B cell (primary cell): ENCODE results near the gene FAM53A. TPM values are rescaled to one million over a fixed set of nuclear protein-coding genes. Genes with fewer than 3 reads are reported as not detected.

Experiments
- ATAC-seq: fragments of 200-7000 bp; cut with Tn5 transposase; one replicate; pipeline ENCODE4 v1.10.0; 2021; ENCODE audit warnings: low read depth, mild to moderate bottlenecking, moderate number of reproducible peaks, moderate library complexity
- CTCF ChIA-PET: fragments of 350-600 bp; sonication (Branson Sonifier 250); formaldehyde crosslinking; loops from one replicate; lab custom pipeline; 2021; ENCODE audit warnings: antibody characterized with exemption, inconsistent platforms; lab: Charles Lee
- POLR2A ChIA-PET: fragments of 350-600 bp; sonication (Branson Sonifier 250); formaldehyde crosslinking; loops from one replicate; lab custom pipeline; 2021; ENCODE audit warnings: antibody characterized with exemption; lab: Charles Lee
- DNase-seq: peaks from one replicate; pipeline ENCODE4 v3.0.0; 2013
- H2AFZ ChIP-seq: 2 replicates; pipeline ENCODE4 v1.6.1; 2012; ENCODE audit warnings: mild to moderate bottlenecking, low read depth, low read length; ENCODE audit not compliant: insufficient read depth, poor library complexity, severe bottlenecking
- H3K27ac ChIP-seq, 2 donors: 1 replicate in 1 of 2; 2 replicates in 1 of 2; pipeline ENCODE4 v1.5.1; 2012 to 2013; ENCODE audit warnings: low read length in 2 of 2, mild to moderate bottlenecking in 2 of 2, moderate library complexity in 1 of 2
- H3K27me3 ChIP-seq, 4 experiments: fragments of 200-600 bp in 1 of 4; sonication (generic) in 1 of 4; replicated peaks in 1 of 4; 1 replicate in 2 of 4; 2 replicates in 2 of 4; pipeline versions ENCODE4 v1.6.1 to v1.7.0; 2013 to 2016; ENCODE audit warnings: low read length in 3 of 4, mild to moderate bottlenecking in 2 of 4, mixed read lengths in 1 of 4, moderate library complexity in 1 of 4; ENCODE audit not compliant: insufficient read depth in 4 of 4, control insufficient read depth in 3 of 4; ENCODE audit errors: control extremely low read depth in 1 of 4
- H3K36me3 ChIP-seq, 2 experiments: replicated peaks in 1 of 2; 1 replicate in 1 of 2; 2 replicates in 1 of 2; pipeline versions ENCODE4 v1.6.1 to v1.7.1; 2013; ENCODE audit warnings: low read length in 1 of 2; ENCODE audit not compliant: insufficient read depth in 2 of 2, control insufficient read depth in 1 of 2; ENCODE audit errors: control extremely low read depth in 1 of 2, extremely low read depth in 1 of 2
- H3K4me1 ChIP-seq, 2 donors: fragments of 200-600 bp in 1 of 2; sonication (generic) in 1 of 2; 1 replicate in 1 of 2; 2 replicates in 1 of 2; pipeline versions ENCODE4 v1.5.1 to v1.6.1; 2013 to 2017; ENCODE audit warnings: low read length in 2 of 2; ENCODE audit not compliant: control insufficient read depth in 2 of 2, insufficient read depth in 2 of 2
- H3K4me2 ChIP-seq: replicated peaks from 2 replicates; pipeline ENCODE3; 2012; ENCODE audit warnings: mild to moderate bottlenecking, low read depth, low read length; ENCODE audit not compliant: poor library complexity, severe bottlenecking
- H3K4me3 ChIP-seq, 5 experiments: fragments of 200-600 bp in 1 of 5; sonication (generic) in 1 of 5; 1 replicate in 3 of 5; 2 replicates in 2 of 5; pipeline versions ENCODE4 v1.5.1 to v1.7.0; 2011 to 2016; ENCODE audit warnings: low read length in 4 of 5, mild to moderate bottlenecking in 4 of 5, low read depth in 2 of 5, control low read depth in 1 of 5, moderate library complexity in 1 of 5; ENCODE audit not compliant: insufficient read depth in 1 of 5; ENCODE audit errors: control extremely low read depth in 1 of 5, extremely low read depth in 1 of 5
- H3K79me2 ChIP-seq: fragments of 200-600 bp; sonication (generic); one replicate; pipeline ENCODE4 v1.6.0; 2016; ENCODE audit warnings: low read length; ENCODE audit not compliant: control insufficient read depth, insufficient read depth
- H3K9ac ChIP-seq: fragments of 200-600 bp; sonication (generic); 2 replicates; pipeline ENCODE4 v1.6.1; 2017; ENCODE audit warnings: mild to moderate bottlenecking, low read length, moderate library complexity
- H3K9me3 ChIP-seq, 3 donors: one replicate each; pipeline versions ENCODE4 v1.6.1 to v1.7.1; 2013; ENCODE audit warnings: low read length in 2 of 3; ENCODE audit not compliant: control insufficient read depth in 2 of 3, insufficient read depth in 1 of 3; ENCODE audit errors: control extremely low read depth in 1 of 3
- H4K20me1 ChIP-seq: 2 replicates; pipeline ENCODE4 v1.6.0; 2012; ENCODE audit warnings: mild to moderate bottlenecking, low read length; ENCODE audit not compliant: insufficient read depth, control insufficient read depth, poor library complexity, severe bottlenecking
- H3K27ac Mint-ChIP-seq: one replicate; pipeline ENCODE4 v1.8.0; 2021; ENCODE audit warnings: mixed read lengths
- H3K27me3 Mint-ChIP-seq: one replicate; pipeline ENCODE4 v1.8.0; 2021; ENCODE audit warnings: mixed read lengths
- H3K4me1 Mint-ChIP-seq: one replicate; pipeline ENCODE4 v1.8.0; 2021; ENCODE audit warnings: mixed read lengths
- H3K4me3 Mint-ChIP-seq: one replicate; pipeline ENCODE4 v1.8.0; 2021; ENCODE audit warnings: mixed read lengths
- H3K9me3 Mint-ChIP-seq: one replicate; pipeline ENCODE4 v1.8.0; 2022; ENCODE audit warnings: mixed read lengths; ENCODE audit not compliant: insufficient read depth
- EZH2 ChIP-seq: IDR thresholded peaks from 2 replicates; pipeline ENCODE4 v1.6.1; 2012; ENCODE audit warnings: borderline replicate concordance, low read depth, mild to moderate bottlenecking, moderate library complexity, low read length; ENCODE audit not compliant: insufficient read depth, poor library complexity, severe bottlenecking
- WGBS: methylation state at CpG from one replicate; pipeline ENCODE4 v1.1.5; 2013; ENCODE audit warnings: missing lambda C conversion rate; ENCODE audit not compliant: insufficient coverage; 5-methylcytosine and 5-hydroxymethylcytosine counted together
- intact Hi-C: fragments of 100-400 bp; cut with micrococcal nuclease; formaldehyde crosslinking; loops from one replicate; pipeline ENCODE4 v1.10.0; 2022
- polyA plus RNA-seq: library from polyadenylated mRNA; depleted of rRNA; stranded (reverse); fragments of >200 nt; gene quantifications from 2 replicates; pipeline ENCODE4 v1.2.3, GENCODE V29; 2012
- total RNA-seq, 2 donors: library from RNA; stranded (reverse); fragments of 120-200 nt in 1 of 2; gene quantifications; 1 replicate in 1 of 2; 2 replicates in 1 of 2; pipeline versions ENCODE4 v1.2.3 to v1.2.4, GENCODE V29; 2013 to 2022
- TF ChIP-seq, protein P1 (sequence below): fragments of 200-600 bp; IDR thresholded peaks from one replicate; pipeline ENCODE4 v1.8.0; 2022; ENCODE audit warnings: antibody characterized with exemption, mild to moderate bottlenecking

The FAM53A gene
- total and polyA plus RNA-seq, 2 donors (not counting 1 experiment from before 2014, with no cell fraction given), result 2.2 to 4.2 TPM

DNA sequence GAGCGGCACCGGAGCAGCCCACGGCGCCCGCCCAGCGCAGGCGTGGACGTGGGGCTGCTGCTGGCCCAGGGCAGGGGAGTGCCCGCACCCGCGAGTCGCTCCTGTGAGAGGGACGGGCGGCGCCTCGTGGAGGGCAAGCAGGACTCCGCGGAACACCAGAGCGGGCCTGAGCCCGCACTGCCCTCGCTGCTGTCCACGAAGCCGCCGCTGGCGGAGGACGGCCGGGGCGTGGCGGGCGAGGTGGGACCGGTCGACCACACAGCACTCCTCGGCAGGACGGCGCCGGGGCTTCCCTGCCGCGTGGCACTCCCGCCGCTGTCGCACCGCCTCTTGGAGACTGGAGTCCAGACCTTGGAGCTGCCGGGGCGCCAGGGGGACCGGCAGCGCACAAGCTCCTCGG, 29.0 kb downstream of the FAM53A start:
- no peak overlapping the region for H2AFZ ChIP-seq
- Mint-ChIP-seq H3K27ac (no peak overlapping the region), H3K4me1 (no peaks in the 10 kb centered on the region), H3K27me3 (no peaks in the 10 kb centered on the region), H3K4me3 (no peak overlapping the region), H3K9me3 (no peaks in the 10 kb centered on the region)
- no peaks in the 10 kb centered on the region for H3K79me2 ChIP-seq
- H3K9me3 ChIP-seq, result peaks cover 0 to 4% (median 0%) of the 10 kb centered on the region in 3 donors
- no peak overlapping the region for H3K4me2 ChIP-seq
- TF ChIP-seq EZH2, result no peak
- TF ChIP-seq, protein P1, sequence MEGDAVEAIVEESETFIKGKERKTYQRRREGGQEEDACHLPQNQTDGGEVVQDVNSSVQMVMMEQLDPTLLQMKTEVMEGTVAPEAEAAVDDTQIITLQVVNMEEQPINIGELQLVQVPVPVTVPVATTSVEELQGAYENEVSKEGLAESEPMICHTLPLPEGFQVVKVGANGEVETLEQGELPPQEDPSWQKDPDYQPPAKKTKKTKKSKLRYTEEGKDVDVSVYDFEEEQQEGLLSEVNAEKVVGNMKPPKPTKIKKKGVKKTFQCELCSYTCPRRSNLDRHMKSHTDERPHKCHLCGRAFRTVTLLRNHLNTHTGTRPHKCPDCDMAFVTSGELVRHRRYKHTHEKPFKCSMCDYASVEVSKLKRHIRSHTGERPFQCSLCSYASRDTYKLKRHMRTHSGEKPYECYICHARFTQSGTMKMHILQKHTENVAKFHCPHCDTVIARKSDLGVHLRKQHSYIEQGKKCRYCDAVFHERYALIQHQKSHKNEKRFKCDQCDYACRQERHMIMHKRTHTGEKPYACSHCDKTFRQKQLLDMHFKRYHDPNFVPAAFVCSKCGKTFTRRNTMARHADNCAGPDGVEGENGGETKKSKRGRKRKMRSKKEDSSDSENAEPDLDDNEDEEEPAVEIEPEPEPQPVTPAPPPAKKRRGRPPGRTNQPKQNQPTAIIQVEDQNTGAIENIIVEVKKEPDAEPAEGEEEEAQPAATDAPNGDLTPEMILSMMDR, result no peak
- no peaks in the 10 kb centered on the region for H3K36me3 ChIP-seq
- ChIA-PET POLR2A (no interaction called here), CTCF (no interaction called here)
- H3K27ac ChIP-seq, result no peak overlapping the region
- H4K20me1 ChIP-seq, result no peaks in the 10 kb centered on the region
- WGBS, result 97% methylated on average over 46 of the region's 47 CpGs
- no peaks in the 10 kb centered on the region for H3K27me3 ChIP-seq
- ATAC-seq, result no peak
- intact Hi-C loops, result no loop called here
- DNase-seq, result no peak
- no peaks in the 10 kb centered on the region for H3K4me1 ChIP-seq
- no peak overlapping the region for H3K9ac ChIP-seq
- H3K4me3 ChIP-seq, result no peak overlapping the region

DNA sequence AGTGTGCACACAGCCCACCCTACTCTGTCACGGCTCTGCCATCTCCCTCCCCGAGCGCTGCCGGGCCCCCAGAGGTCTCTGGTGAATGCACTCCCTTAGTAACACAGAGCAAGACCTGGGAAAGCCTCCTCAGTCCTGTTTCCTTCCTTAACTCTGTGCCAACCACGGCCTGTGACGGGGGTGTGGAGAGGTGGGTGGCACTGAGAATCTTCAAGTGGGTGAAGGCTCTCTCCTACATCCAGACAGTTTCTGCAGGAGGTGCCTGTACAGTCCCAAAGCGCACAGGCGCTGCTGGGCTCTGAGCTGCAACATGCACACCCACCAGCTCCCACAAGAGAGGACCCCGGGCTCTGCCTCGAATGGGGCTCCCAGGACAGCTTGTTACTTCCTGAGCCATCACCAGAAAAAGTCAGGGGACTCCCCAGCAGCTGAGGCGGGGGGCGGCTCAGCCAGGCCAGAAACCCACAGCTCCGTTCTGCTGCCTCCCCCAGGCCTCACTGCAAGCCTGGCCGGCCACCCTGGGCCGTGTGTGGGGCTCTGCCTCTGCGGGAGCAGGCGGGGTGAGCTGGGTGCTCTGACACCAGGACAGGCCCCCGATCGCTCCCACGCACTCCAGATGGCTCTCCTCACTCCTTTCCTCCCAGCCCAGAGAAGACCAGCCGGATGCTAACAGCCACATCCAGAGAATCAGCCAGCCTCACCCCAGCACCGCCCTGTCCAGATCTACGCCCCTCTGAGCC, 29.7 kb downstream of the FAM53A start:
- Histone ChIP-seq H3K27ac (no peak overlapping the region), H3K4me3 (no peak overlapping the region), H3K4me2 (no peak overlapping the region), H3K79me2 (no peaks in the 10 kb centered on the region), H2AFZ (no peak overlapping the region), H3K4me1 (no peaks in the 10 kb centered on the region), H3K9ac (no peak overlapping the region), H3K36me3 (no peaks in the 10 kb centered on the region), H3K9me3 (peaks cover 0 to 4% (median 0%) of the 10 kb centered on the region in 3 donors), H4K20me1 (no peaks in the 10 kb centered on the region), H3K27me3 (no peaks in the 10 kb centered on the region)
- ChIA-PET POLR2A (no interaction called here), CTCF (no interaction called here)
- ATAC-seq (no peak), DNase-seq (no peak)
- no peak overlapping the region for H3K4me3 Mint-ChIP-seq
- no peaks in the 10 kb centered on the region for H3K27me3 Mint-ChIP-seq
- H3K4me1 Mint-ChIP-seq, result no peaks in the 10 kb centered on the region
- TF ChIP-seq, protein P1, result no peak
- no peak for TF ChIP-seq EZH2
- no peak overlapping the region for H3K27ac Mint-ChIP-seq
- H3K9me3 Mint-ChIP-seq, result no peaks in the 10 kb centered on the region
- intact Hi-C loops, result no loop called here
- 89% methylated on average over 20 of the region's 23 CpGs for WGBS
